H1 (cell line): ENCODE results near the gene TEAD1. TPM values are rescaled to one million over a fixed set of nuclear protein-coding genes. Genes with fewer than 3 reads are reported as not detected.

Experiments used
- CEBPB ChIP-seq: IDR thresholded peaks from 2 replicates; pipeline ENCODE4 v1.6.1; 2012; ENCODE audit warnings: low read depth, low read length
- SIX5 ChIP-seq: IDR thresholded peaks from 2 replicates; pipeline ENCODE4 v1.6.1; 2011; ENCODE audit warnings: mild to moderate bottlenecking, low read depth, low read length
- SUZ12 ChIP-seq: fragments of 200-600 bp; sonication (generic); IDR thresholded peaks from 2 replicates; pipeline ENCODE4 v1.6.1; 2012; ENCODE audit warnings: mild to moderate bottlenecking, inconsistent platforms, low read length, moderate library complexity, mixed read lengths
- polyA plus RNA-seq, 7 experiments: library from polyadenylated mRNA; depleted of rRNA in 3 of 7; stranded (reverse) in 5 of 7; unstranded in 2 of 7; fragments of >200 nt in 5 of 7; fragments of 200-250 nt in 2 of 7; gene quantifications; 1 replicate in 5 of 7; 2 replicates in 1 of 7; 4 replicates in 1 of 7; pipeline versions ENCODE4 v1.2.1 to v1.2.3, GENCODE V29; 2011 to 2013; ENCODE audit warnings: missing spikeins in 2 of 7, mixed read lengths in 2 of 7
- total RNA-seq: library from RNA; stranded (reverse); fragmentation: NEBNext Ultra II Directional; extraction: Animal tissue kit (Norgen Biotek cat#: 25700); gene quantifications from 2 replicates; pipeline ENCODE4 v1.2.1, GENCODE V29; 2021
- TF ChIP-seq, protein P1 (sequence below): IDR thresholded peaks from 2 replicates; pipeline ENCODE4 v1.6.1; 2011; ENCODE audit warnings: low read length, improper control_type of control experiment

The TEAD1 gene
- total and polyA plus RNA-seq, 2 of the 8 experiments (the other 6 are each of a cell fraction or from before 2014, with no cell fraction given) = 15.6 to 67.4 TPM

GRCh38 chr11:12693479-12694182, 19.4 kb downstream of the TEAD1 start (continued):
- TF ChIP-seq, protein P1, sequence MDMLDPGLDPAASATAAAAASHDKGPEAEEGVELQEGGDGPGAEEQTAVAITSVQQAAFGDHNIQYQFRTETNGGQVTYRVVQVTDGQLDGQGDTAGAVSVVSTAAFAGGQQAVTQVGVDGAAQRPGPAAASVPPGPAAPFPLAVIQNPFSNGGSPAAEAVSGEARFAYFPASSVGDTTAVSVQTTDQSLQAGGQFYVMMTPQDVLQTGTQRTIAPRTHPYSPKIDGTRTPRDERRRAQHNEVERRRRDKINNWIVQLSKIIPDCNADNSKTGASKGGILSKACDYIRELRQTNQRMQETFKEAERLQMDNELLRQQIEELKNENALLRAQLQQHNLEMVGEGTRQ = no peak
- TF ChIP-seq SIX5 = no peak
- no peak for TF ChIP-seq SUZ12
- TF ChIP-seq CEBPB = no peak
